Panc1 (cell line): Measurements from ENCODE around the gene CTAG2. TPM values are rescaled to one million over a fixed set of nuclear protein-coding genes. Genes with fewer than 3 reads are reported as not detected.
"Not testable (repeated sequence)": the region's sequence is repeated elsewhere in the genome, so short reads cannot be mapped to it uniquely, and the experiment has no call there.

Experiments
- ATAC-seq: fragments of 200-7000 bp; cut with Tn5 transposase; 2 replicates; pipeline ENCODE4 v1.9.1; 2020; ENCODE audit warnings: mild to moderate bottlenecking, moderate library complexity
- BruUV-seq: library from RNA; stranded (reverse); fragments of 400-500 nt; replicated peaks from 2 replicates; lab custom pipeline; 2021; lab: Mats Ljungman, UMichigan
- CTCF ChIA-PET: fragments of 300-600 bp; sonication (Branson Sonifier 250); formaldehyde crosslinking; loops from one replicate; lab custom pipeline; 2022; ENCODE audit warnings: antibody characterized with exemption; lab: Charles Lee
- POLR2A ChIA-PET: fragments of 300-600 bp; sonication (Branson Sonifier 250); formaldehyde crosslinking; loops from one replicate; lab custom pipeline; 2022; ENCODE audit warnings: antibody characterized with exemption; lab: Charles Lee
- DNase-seq: peaks from one replicate; pipeline ENCODE4 v3.0.0-alpha.2; 2010; ENCODE audit warnings: low read depth, low spot score
- H3K27ac ChIP-seq: 2 replicates; pipeline ENCODE4 v1.5.1; 2011; ENCODE audit warnings: mild to moderate bottlenecking, low read length, inconsistent platforms
- H3K27me3 ChIP-seq: fragments of 200-500 bp; sonication (Bioruptor generic); 2 replicates; pipeline ENCODE4 v1.6.0; 2014; ENCODE audit warnings: low read length, inconsistent platforms; ENCODE audit not compliant: control insufficient read depth, insufficient read depth
- H3K36me3 ChIP-seq: fragments of 200-500 bp; sonication (Bioruptor generic); 2 replicates; pipeline ENCODE4 v1.5.1; 2014; ENCODE audit warnings: inconsistent platforms, mild to moderate bottlenecking, low read length, moderate library complexity; ENCODE audit not compliant: control insufficient read depth, insufficient read depth
- H3K4me1 ChIP-seq: 2 replicates; pipeline ENCODE4 v1.5.1; 2011; ENCODE audit warnings: inconsistent platforms, mild to moderate bottlenecking, low read length, moderate library complexity; ENCODE audit not compliant: control insufficient read depth, insufficient read depth
- H3K4me3 ChIP-seq, 2 experiments: 2 replicates each; pipeline ENCODE4 v1.5.1; 2011 to 2012; ENCODE audit warnings: low read depth in 2 of 2, low read length in 2 of 2, mild to moderate bottlenecking in 2 of 2, inconsistent platforms in 1 of 2, moderate library complexity in 1 of 2
- H3K9me3 ChIP-seq: fragments of 200-500 bp; sonication (Bioruptor generic); 2 replicates; pipeline ENCODE4 v1.5.1; 2014; ENCODE audit warnings: low read depth, mild to moderate bottlenecking, inconsistent platforms, low read length, moderate library complexity; ENCODE audit not compliant: control insufficient read depth, insufficient read depth
- POLR2AphosphoS5 ChIP-seq: IDR thresholded peaks from 2 replicates; pipeline ENCODE4 v1.6.1; 2012; ENCODE audit warnings: mild to moderate bottlenecking, low read depth, low read length, moderate library complexity
- REST ChIP-seq, 2 experiments: IDR thresholded peaks; 2 replicates each; pipeline ENCODE4 v1.6.1; 2011 to 2012; ENCODE audit warnings: low read depth in 2 of 2, control low read depth in 1 of 2, low read length in 1 of 2, mild to moderate bottlenecking in 1 of 2, moderate library complexity in 1 of 2; ENCODE audit not compliant: insufficient read depth in 1 of 2
- SIN3A ChIP-seq: IDR thresholded peaks from 2 replicates; pipeline ENCODE4 v1.6.1; 2012; ENCODE audit warnings: low read depth, mild to moderate bottlenecking, low read length, moderate library complexity, borderline replicate concordance; ENCODE audit not compliant: insufficient read depth
- TCF7L2 ChIP-seq: IDR thresholded peaks from 2 replicates; pipeline ENCODE4 v1.6.1; 2011; ENCODE audit warnings: mild to moderate bottlenecking, low read depth, low read length, inconsistent platforms
- in situ Hi-C: cut with HindIII; loops from 2 replicates; pipeline ENCODE4 v1.10.0; 2016; ENCODE audit warnings: low sequenced_read_pairs, low pct_unique_long_range_greater_than_20kb
- intact Hi-C: fragments of 100-400 bp; cut with micrococcal nuclease; formaldehyde crosslinking; loops from one replicate; pipeline ENCODE4 v1.10.0; 2022; ENCODE audit not compliant: unreplicated experiment
- total RNA-seq: library from RNA; stranded (reverse); gene quantifications from one replicate; pipeline ENCODE4 v1.2.1, GENCODE V29; 2021; ENCODE audit not compliant: unreplicated experiment
- TF ChIP-seq, protein P1 (sequence below): fragments of 450-650 bp; IDR thresholded peaks from 2 replicates; pipeline ENCODE4 v1.5.1; 2017; ENCODE audit warnings: mild to moderate bottlenecking

CTAG2 gene
- total RNA-seq, 1 experiment from 2014 or later = not detected

DNA sequence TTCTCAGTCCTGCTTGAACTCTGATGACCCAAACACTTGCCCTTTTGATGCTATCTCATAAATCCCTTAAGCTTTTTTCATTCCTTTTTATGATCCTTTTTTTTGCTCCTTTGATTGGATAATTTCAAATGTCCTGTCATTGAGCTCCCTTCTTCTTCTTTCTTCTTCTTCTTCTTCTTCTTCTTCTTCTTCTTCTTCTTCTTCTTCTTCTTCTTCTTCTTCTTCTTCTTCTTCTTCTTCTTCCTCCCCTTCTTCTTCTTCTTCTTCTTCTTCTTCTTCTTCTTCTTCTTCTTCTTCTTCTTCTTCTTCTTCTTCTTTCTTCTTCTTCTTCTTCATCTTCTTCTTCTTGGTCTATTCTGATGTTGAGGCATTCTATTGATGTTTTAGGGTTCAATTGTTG, 18.7 kb upstream of the CTAG2 start:
- BruUV-seq, H3K27me3 ChIP-seq, DNase-seq, intact Hi-C loops, POLR2A ChIA-PET, H3K36me3 ChIP-seq, H3K27ac ChIP-seq, H3K4me3 ChIP-seq, H3K9me3 ChIP-seq, H3K4me1 ChIP-seq, ATAC-seq: not testable (repeated sequence)
- in situ Hi-C loops = loop anchor here (25.0 kb wide), 1 partner anchor 165 kb away; the partner anchor contains the start of gene SMIM9
- CTCF ChIA-PET = interaction anchor here (0.6 kb wide), 1 partner anchor 127 kb away, joined by 3 read pairs; no protein-coding TSS in a partner anchor

- in situ Hi-C loops = loop anchor here (25.0 kb wide), 1 partner anchor 166 kb away; the partner anchor contains the start of gene SMIM9
- intact Hi-C loops, POLR2A ChIA-PET, H3K4me3 ChIP-seq, DNase-seq, BruUV-seq, H3K4me1 ChIP-seq, ATAC-seq, H3K9me3 ChIP-seq, H3K36me3 ChIP-seq, H3K27ac ChIP-seq, H3K27me3 ChIP-seq: not testable (repeated sequence)
- CTCF ChIA-PET = interaction anchor here (0.6 kb wide), 1 partner anchor 152 kb away, joined by 4 read pairs; no protein-coding TSS in a partner anchor
These were observed 17.5 kb upstream of the CTAG2 start for GRCh38 chrX:154670848-154671247.

DNA sequence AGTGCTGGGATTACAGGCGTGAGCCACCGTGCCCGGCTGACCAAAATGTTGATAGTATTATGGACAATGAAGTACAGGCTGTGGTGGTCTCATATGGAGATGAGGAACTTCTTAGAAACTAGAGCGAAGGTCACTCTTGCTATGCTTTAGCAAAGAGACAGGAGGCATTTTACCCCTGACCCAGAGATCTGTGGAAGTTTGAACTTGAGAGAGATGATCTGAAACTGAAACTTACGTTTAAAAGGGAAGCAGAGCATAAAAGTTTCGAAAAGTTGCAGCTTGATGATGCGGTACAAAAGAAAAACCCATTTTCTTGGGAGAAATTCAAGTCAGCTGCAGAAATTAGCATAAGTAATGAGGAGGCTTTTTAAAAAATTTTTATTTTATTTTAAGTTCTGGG, 8.5 kb upstream of the CTAG2 start:
- TF ChIP-seq SIN3A (no peak), REST (IDR thresholded peaks at IDR 0.05; ENCODE audit: insufficient read depth in 1 of 2, low read depth in 2 of 2, low read length in 1 of 2) (no peak), POLR2AphosphoS5 (no peak), TCF7L2 (no peak)
- TF ChIP-seq, protein P1, sequence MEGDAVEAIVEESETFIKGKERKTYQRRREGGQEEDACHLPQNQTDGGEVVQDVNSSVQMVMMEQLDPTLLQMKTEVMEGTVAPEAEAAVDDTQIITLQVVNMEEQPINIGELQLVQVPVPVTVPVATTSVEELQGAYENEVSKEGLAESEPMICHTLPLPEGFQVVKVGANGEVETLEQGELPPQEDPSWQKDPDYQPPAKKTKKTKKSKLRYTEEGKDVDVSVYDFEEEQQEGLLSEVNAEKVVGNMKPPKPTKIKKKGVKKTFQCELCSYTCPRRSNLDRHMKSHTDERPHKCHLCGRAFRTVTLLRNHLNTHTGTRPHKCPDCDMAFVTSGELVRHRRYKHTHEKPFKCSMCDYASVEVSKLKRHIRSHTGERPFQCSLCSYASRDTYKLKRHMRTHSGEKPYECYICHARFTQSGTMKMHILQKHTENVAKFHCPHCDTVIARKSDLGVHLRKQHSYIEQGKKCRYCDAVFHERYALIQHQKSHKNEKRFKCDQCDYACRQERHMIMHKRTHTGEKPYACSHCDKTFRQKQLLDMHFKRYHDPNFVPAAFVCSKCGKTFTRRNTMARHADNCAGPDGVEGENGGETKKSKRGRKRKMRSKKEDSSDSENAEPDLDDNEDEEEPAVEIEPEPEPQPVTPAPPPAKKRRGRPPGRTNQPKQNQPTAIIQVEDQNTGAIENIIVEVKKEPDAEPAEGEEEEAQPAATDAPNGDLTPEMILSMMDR = no peak
- Histone ChIP-seq H3K36me3 (no peaks in the 10 kb centered on the region), H3K27ac (no peak overlapping the region), H3K4me1 (no peaks in the 10 kb centered on the region), H3K27me3 (no peaks in the 10 kb centered on the region), H3K9me3 (no peaks in the 10 kb centered on the region), H3K4me3 (no peak overlapping the region)
- POLR2A ChIA-PET = no interaction called here
- BruUV-seq = no TSS peak
- in situ Hi-C loops = loop anchor here (25.0 kb wide), 1 partner anchor 175 kb away; the partner anchor contains the start of gene SMIM9
- ATAC-seq (no peak), DNase-seq (no peak)
- CTCF ChIA-PET = no interaction called here
- intact Hi-C loops = no loop called here
